NCI-H82 treated with DMSO at 0.1 percent for 48 hours (cell line): ENCODE results near the gene PLSCR3.

ENCODE experiments used
- DNase-seq: peaks from one replicate; lab custom pipeline; 2025; ENCODE audit not compliant: unreplicated experiment; lab: John Stamatoyannopoulos, UW

PLSCR3 gene

GRCh38 chr17:7351665-7352502, 42.4 kb downstream of the PLSCR3 start, which contains the start of gene KCTD11:
Gene KCTD11 (plus strand): TSS chr17:7352162.
- DNase-seq, result peak; percentile 11

- no peak for DNase-seq
Measured at GRCh38 chr17:7348478-7349242, 45.7 kb downstream of the PLSCR3 start.

DNA sequence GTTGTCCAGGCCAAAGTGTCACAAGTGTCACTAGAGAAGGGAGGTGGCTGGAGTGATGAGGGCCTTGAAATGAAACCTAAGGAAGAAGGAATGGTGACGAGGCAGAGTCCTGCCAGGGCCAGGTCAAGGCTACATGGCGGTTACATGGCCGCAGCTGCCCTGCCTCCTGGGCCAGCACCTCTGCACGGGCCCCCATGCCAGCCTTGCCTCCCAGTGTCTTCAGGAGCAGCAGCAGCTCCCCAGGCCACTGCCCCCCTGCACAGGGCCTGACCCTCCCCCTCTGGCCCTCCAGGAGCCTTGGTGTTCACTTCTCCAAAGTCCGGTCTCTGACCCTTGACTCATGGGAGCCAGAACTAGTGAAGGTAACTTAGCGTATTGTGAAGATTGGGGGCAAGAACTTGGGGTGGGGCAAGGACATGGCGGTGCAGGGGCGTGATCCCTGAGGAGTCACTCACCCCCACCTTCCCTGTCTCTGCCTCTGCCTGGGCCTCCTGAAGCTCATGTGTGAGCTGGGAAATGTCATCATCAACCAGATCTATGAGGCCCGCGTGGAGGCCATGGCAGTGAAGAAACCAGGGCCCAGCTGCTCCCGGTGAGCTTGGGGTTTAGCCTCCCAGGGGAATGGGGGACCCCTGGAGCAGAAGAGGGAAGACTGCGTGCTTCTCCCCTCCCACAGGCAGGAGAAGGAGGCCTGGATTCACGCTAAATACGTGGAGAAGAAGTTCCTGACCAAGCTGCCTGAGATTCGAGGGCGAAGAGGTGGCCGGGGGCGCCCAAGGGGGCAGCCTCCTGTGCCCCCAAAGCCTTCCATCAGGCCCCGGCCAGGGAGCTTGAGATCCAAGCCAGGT, 46.5 kb downstream of the PLSCR3 start:
- DNase-seq, result no peak

- no peak for DNase-seq
Measured at GRCh38 chr17:7346761-7347614, 47.3 kb downstream of the PLSCR3 start.

DNA sequence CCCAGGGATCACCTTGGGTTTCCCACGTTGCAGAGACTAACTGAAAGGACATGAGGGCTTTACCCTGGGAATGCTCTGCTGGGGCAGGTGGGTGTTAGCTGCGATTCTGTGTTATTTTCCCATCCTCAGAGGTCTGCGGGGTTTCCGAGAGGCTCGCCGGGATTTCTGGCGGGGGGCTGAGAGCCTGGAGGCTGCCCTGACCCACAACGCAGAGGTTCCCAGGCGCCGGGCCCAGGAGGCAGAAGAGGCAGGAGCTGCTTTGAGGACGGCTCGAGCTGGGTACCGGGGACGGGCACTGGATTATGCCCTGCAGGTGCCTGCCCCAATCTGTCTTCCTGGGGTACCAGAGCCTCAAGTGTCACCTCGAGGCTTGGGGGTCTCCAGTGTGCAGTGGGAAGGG, 51.1 kb downstream of the PLSCR3 start:
- DNase-seq, result no peak

DNA sequence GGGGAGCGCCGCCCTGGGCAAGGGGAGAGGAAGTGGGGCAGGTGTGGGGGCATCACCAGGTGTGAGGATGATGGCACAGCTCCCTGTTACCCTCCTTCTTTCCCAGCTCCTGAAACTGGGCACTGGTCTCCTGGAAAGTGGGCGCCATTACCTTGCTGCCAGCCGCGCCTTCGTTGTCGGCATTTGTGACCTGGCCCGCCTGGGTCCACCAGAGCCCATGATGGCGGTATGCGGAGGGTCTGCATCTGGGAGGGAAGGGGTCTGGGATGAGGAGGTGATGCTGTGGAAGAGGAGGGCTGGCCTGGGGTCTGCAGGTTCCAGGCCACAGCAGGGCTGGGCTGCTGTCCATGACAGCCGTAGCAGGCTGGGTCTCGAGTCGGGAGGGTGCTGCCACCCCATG, 52.5 kb downstream of the PLSCR3 start:
- no peak for DNase-seq

- DNase-seq, result no peak
Measured at GRCh38 chr17:7340179-7340578, 54.1 kb downstream of the PLSCR3 start.
